Measurements from ENCODE around the gene RIN2. TPM values are rescaled to one million over a fixed set of nuclear protein-coding genes. Genes with fewer than 3 reads are reported as not detected.

RIN2 gene
- total RNA-seq, 1 donor from 2014 or later, result 34.1 TPM

DNA sequence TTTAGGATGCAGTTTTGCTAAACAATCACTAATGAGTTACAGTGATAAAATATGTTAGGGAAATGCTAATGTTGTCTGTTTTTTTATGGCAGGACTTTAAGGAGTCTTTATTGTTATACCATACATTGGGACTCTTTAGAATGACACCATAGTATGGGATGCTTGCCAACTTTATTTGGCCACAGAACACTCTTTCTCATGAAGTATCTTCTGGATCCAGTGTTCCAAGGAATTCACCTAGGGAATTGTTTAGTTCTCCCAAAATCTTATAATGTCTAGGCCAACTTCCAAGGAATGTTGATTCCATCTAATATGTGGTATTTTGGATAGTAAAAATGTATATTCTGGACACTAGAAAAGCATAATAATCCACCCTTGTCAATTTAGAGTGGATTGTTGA lies 3.3 kb downstream of the RIN2 start:
- no peak for DNase-seq (ENCODE audit: low read depth)
- H3K27me3 ChIP-seq (ENCODE audit: control insufficient read depth, insufficient read depth, low read length), result no peaks in the 10 kb centered on the region
- TF ChIP-seq, protein P1, sequence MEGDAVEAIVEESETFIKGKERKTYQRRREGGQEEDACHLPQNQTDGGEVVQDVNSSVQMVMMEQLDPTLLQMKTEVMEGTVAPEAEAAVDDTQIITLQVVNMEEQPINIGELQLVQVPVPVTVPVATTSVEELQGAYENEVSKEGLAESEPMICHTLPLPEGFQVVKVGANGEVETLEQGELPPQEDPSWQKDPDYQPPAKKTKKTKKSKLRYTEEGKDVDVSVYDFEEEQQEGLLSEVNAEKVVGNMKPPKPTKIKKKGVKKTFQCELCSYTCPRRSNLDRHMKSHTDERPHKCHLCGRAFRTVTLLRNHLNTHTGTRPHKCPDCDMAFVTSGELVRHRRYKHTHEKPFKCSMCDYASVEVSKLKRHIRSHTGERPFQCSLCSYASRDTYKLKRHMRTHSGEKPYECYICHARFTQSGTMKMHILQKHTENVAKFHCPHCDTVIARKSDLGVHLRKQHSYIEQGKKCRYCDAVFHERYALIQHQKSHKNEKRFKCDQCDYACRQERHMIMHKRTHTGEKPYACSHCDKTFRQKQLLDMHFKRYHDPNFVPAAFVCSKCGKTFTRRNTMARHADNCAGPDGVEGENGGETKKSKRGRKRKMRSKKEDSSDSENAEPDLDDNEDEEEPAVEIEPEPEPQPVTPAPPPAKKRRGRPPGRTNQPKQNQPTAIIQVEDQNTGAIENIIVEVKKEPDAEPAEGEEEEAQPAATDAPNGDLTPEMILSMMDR (IDR thresholded peaks at IDR 0.05; ENCODE audit: insufficient read depth, low read length, poor library complexity, severe bottlenecking), result no peak
- no peaks in the 10 kb centered on the region for H3K36me3 ChIP-seq (ENCODE audit: control insufficient read depth, insufficient read depth, low read length)
- no peak overlapping the region for H3K4me3 ChIP-seq (ENCODE audit: low read depth, low read length)

DNA sequence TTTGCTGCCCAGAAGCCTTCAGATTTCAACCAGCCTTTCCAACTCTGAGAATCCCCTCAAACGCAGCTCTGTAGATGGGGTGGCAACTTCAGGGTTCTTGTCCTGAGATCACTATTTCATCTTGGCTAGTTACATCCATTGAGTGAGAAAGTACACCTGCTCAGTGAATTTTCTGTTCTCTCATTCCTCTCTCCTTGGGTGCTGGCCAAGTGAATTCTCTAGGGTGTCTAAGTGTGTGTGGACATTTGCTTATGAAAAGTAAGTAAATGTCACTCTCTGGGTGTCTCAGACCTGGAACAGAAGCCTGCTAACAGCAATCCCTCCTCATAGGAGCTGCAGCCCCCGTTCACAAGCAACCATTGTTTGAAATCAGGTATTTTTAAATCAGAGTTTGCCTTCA lies 3.8 kb downstream of the RIN2 start:
- Histone ChIP-seq H3K4me3 (ENCODE audit: low read depth, low read length) (no peak overlapping the region), H3K36me3 (ENCODE audit: control insufficient read depth, insufficient read depth, low read length) (no peaks in the 10 kb centered on the region), H3K27me3 (ENCODE audit: control insufficient read depth, insufficient read depth, low read length) (no peaks in the 10 kb centered on the region)
- no peak for DNase-seq (ENCODE audit: low read depth)
- TF ChIP-seq, protein P1 (IDR thresholded peaks at IDR 0.05; ENCODE audit: insufficient read depth, low read length, poor library complexity, severe bottlenecking), result no peak

DNA sequence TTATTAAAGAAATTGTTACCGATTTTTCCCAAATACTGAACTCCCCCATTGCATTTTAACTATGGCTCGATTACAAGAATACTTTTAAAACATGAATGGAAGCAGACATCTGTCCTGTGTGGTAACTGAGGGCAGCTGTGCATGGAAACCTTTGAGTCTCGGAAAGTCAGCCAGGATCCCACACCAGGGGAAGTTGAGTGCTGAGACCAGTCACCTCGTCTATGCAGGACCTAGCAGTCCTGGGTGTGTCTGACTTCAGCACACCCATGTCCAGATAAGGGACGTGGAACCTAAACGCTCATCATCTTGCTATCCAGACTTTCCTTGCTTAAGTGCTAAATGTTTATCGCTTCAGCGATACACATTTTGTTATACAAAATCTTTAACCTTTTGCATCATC lies 6.1 kb downstream of the RIN2 start:
- H3K27me3 ChIP-seq (ENCODE audit: control insufficient read depth, insufficient read depth, low read length), result no peaks in the 10 kb centered on the region
- TF ChIP-seq, protein P1 (IDR thresholded peaks at IDR 0.05; ENCODE audit: insufficient read depth, low read length, poor library complexity, severe bottlenecking), result no peak
- no peak overlapping the region for H3K4me3 ChIP-seq (ENCODE audit: low read depth, low read length)
- DNase-seq (ENCODE audit: low read depth), result no peak
- H3K36me3 ChIP-seq (ENCODE audit: control insufficient read depth, insufficient read depth, low read length), result no peaks in the 10 kb centered on the region

DNA sequence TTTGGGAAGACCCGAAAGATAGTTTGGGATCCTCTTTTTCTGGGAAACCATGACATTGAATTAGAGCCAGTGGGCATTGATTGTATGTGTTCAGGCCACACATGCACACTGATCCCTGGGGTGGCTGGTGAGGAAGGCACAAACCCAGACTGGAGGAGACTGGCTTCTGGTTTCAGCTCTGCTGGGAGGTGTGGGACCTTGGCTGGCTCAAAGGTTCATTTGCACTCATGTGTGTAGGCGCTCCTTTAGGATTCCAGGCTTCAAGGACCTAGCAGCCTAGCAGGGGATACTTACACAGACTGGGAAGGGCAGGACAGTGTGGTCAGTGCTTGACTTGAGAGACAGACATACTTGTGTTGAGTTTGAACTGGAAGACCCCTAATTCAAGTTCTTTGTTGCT lies 7.2 kb downstream of the RIN2 start:
- TF ChIP-seq, protein P1 (IDR thresholded peaks at IDR 0.05; ENCODE audit: insufficient read depth, low read length, poor library complexity, severe bottlenecking), result no peak
- no peak overlapping the region for H3K4me3 ChIP-seq (ENCODE audit: low read depth, low read length)
- H3K36me3 ChIP-seq (ENCODE audit: control insufficient read depth, insufficient read depth, low read length), result no peaks in the 10 kb centered on the region
- no peak for DNase-seq (ENCODE audit: low read depth)
- no peaks in the 10 kb centered on the region for H3K27me3 ChIP-seq (ENCODE audit: control insufficient read depth, insufficient read depth, low read length)

DNA sequence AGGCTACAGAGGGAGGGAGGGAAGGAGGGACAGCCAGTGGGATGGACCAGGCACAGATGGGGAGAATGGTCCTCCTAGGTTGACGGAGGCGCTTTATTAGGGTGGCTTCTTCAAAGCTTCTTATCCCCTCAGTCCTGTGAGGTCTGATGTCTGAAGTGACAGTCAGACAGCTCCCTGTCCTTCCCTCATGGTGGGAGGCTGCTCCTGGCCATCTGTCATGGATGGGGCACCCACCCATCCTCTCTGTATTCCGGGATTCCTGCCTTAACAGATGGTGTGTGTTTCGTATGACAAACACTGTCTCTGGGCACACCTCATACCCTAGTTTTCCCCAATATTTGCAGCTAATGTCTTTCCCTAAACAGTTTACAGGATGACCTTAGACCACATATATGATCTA lies 7.9 kb downstream of the RIN2 start:
- no peak for DNase-seq (ENCODE audit: low read depth)
- H3K27me3 ChIP-seq (ENCODE audit: control insufficient read depth, insufficient read depth, low read length), result no peaks in the 10 kb centered on the region
- H3K4me3 ChIP-seq (ENCODE audit: low read depth, low read length), result no peak overlapping the region
- no peaks in the 10 kb centered on the region for H3K36me3 ChIP-seq (ENCODE audit: control insufficient read depth, insufficient read depth, low read length)
- TF ChIP-seq, protein P1 (IDR thresholded peaks at IDR 0.05; ENCODE audit: insufficient read depth, low read length, poor library complexity, severe bottlenecking), result no peak

DNA sequence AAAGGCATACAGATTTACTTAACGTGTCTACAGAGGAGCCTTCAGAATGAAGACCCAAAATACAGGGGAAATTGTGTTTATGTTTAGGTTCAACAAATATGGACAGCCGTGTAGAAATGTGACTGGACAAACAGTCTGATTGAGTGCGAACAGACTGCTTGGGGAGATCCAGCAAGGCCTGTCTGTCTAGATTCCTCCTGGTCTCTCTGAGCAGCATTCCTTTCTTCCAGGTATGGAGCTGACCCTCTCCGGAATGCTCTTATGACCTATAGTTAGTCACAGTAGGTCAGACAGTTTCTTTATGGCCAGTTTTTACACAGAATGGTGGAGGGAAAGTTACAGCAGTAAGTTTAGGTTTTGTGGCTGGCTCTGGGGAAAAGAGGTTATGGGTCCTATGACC lies 9.0 kb downstream of the RIN2 start:
- Histone ChIP-seq H3K27me3 (ENCODE audit: control insufficient read depth, insufficient read depth, low read length) (no peaks in the 10 kb centered on the region), H3K36me3 (ENCODE audit: control insufficient read depth, insufficient read depth, low read length) (no peaks in the 10 kb centered on the region), H3K4me3 (ENCODE audit: low read depth, low read length) (no peak overlapping the region)
- DNase-seq (ENCODE audit: low read depth), result no peak
- TF ChIP-seq, protein P1 (IDR thresholded peaks at IDR 0.05; ENCODE audit: insufficient read depth, low read length, poor library complexity, severe bottlenecking), result no peak
